Endothelial cell of umbilical vein (primary cell): ENCODE data around the gene ARHGAP18. TPM values are rescaled to one million over a fixed set of nuclear protein-coding genes. Genes with fewer than 3 reads are reported as not detected.

Experiments used
- BruUV-seq: library from RNA; stranded (reverse); fragments of 400-500 nt; replicated peaks from 2 replicates; lab custom pipeline; 2021; lab: Mats Ljungman, UMichigan
- CTCF ChIA-PET: fragments of 300-600, 350-600 bp; sonication (Branson Sonifier 250); formaldehyde crosslinking; loops from one replicate; lab custom pipeline; 2021; ENCODE audit warnings: antibody characterized with exemption, inconsistent platforms; lab: Charles Lee
- POLR2A ChIA-PET: fragments of 300-600, 350-600 bp; sonication (Branson Sonifier 250); formaldehyde crosslinking; loops from one replicate; lab custom pipeline; 2021; ENCODE audit warnings: antibody characterized with exemption, inconsistent platforms; lab: Charles Lee
- DNase-seq: peaks from one replicate; pipeline ENCODE4 v3.0.0-alpha.2; 2011; ENCODE audit warnings: low read depth, low spot score
- FAIRE-seq: peaks from 2 replicates; lab custom pipeline; 2011; peaks lifted over from hg19 to GRCh38; lab: Jason Lieb, UNC
- H2AFZ ChIP-seq: 2 replicates; pipeline ENCODE4 v1.6.0; 2012; ENCODE audit warnings: low read depth, low read length, control low read depth, inconsistent platforms
- H3K27ac ChIP-seq: 2 replicates; pipeline ENCODE4 v1.5.1; 2011; ENCODE audit warnings: low read depth, mild to moderate bottlenecking, control low read depth, low read length, moderate library complexity; ENCODE audit not compliant: insufficient read depth
- H3K27me3 ChIP-seq, 2 experiments: 2 replicates each; pipeline versions ENCODE4 v1.6.0 to v1.6.1; 2011; ENCODE audit warnings: low read length in 2 of 2, mixed read lengths in 1 of 2; ENCODE audit not compliant: control insufficient read depth in 2 of 2, insufficient read depth in 2 of 2
- H3K36me3 ChIP-seq, 2 experiments: 2 replicates in 1 of 2; 3 replicates in 1 of 2; pipeline ENCODE4 v1.5.1; 2011; ENCODE audit warnings: low read length in 2 of 2, mild to moderate bottlenecking in 1 of 2, moderate library complexity in 1 of 2; ENCODE audit not compliant: control insufficient read depth in 2 of 2, insufficient read depth in 2 of 2; ENCODE audit errors: extremely low read depth in 1 of 2
- H3K4me1 ChIP-seq: 3 replicates; pipeline ENCODE4 v1.5.1; 2011; ENCODE audit warnings: mild to moderate bottlenecking, low read length; ENCODE audit not compliant: control insufficient read depth, insufficient read depth; ENCODE audit errors: extremely low read depth
- H3K4me2 ChIP-seq: 2 replicates; pipeline ENCODE4 v1.6.1; 2011; ENCODE audit warnings: low read length, control low read depth, mixed read lengths; ENCODE audit not compliant: insufficient read depth
- H3K4me3 ChIP-seq, 3 experiments: fragments of 200-600 bp in 1 of 3; sonication (generic), shearing (Covaris generic) in 1 of 3; replicated peaks in 1 of 3; 2 replicates each; pipeline ENCODE4 v1.5.1; 2011 to 2016; ENCODE audit warnings: control low read depth in 3 of 3, low read length in 3 of 3, mild to moderate bottlenecking in 2 of 3, inconsistent platforms in 1 of 3, low read depth in 1 of 3, moderate library complexity in 1 of 3; ENCODE audit not compliant: insufficient read depth in 1 of 3
- H3K79me2 ChIP-seq: 2 replicates; pipeline ENCODE4 v1.6.0; 2012; ENCODE audit warnings: low read length, inconsistent platforms; ENCODE audit not compliant: control insufficient read depth, insufficient read depth
- H3K9ac ChIP-seq: replicated peaks from 2 replicates; pipeline ENCODE3; 2011; ENCODE audit warnings: low read length, control low read depth; ENCODE audit not compliant: insufficient read depth; ENCODE audit errors: extremely low read depth
- H3K9me1 ChIP-seq: replicated peaks from 3 replicates; pipeline ENCODE4 v1.6.0; 2011; ENCODE audit warnings: mild to moderate bottlenecking, low read length; ENCODE audit not compliant: control insufficient read depth, insufficient read depth; ENCODE audit errors: extremely low read depth
- H3K9me3 ChIP-seq: replicated peaks from 2 replicates; pipeline ENCODE4 v1.5.1; 2012; ENCODE audit warnings: low read length, inconsistent platforms; ENCODE audit not compliant: control insufficient read depth, insufficient read depth
- H4K20me1 ChIP-seq: replicated peaks from 2 replicates; pipeline ENCODE3; 2011; ENCODE audit warnings: mild to moderate bottlenecking, low read length; ENCODE audit not compliant: control insufficient read depth, insufficient read depth; ENCODE audit errors: extremely low read depth
- EZH2 ChIP-seq: IDR thresholded peaks from 2 replicates; pipeline ENCODE4 v1.6.1; 2012; ENCODE audit warnings: borderline replicate concordance, low read depth, mild to moderate bottlenecking, moderate library complexity, low read length, inconsistent platforms; ENCODE audit not compliant: severe bottlenecking
- FOS ChIP-seq: IDR thresholded peaks from 2 replicates; pipeline ENCODE4 v1.6.1; 2011; ENCODE audit warnings: mild to moderate bottlenecking, low read length, moderate library complexity, borderline replicate concordance; ENCODE audit not compliant: insufficient read depth
- JUN ChIP-seq: IDR thresholded peaks from 2 replicates; pipeline ENCODE4 v1.6.1; 2011; ENCODE audit warnings: borderline replicate concordance, low read depth; ENCODE audit not compliant: insufficient read length, insufficient read depth
- MAX ChIP-seq: IDR thresholded peaks from 2 replicates; pipeline ENCODE4 v1.6.1; 2011; ENCODE audit not compliant: insufficient read depth, insufficient read length
- MYC ChIP-seq: IDR thresholded peaks from one replicate; pipeline ENCODE4 v1.6.1; 2011; ENCODE audit warnings: mild to moderate bottlenecking, low read depth, low read length
- POLR2A ChIP-seq: IDR thresholded peaks from 2 replicates; pipeline ENCODE4 v1.6.1; 2012; ENCODE audit warnings: low read depth, mild to moderate bottlenecking, control low read depth, low read length
- POLR2AphosphoS5 ChIP-seq: IDR thresholded peaks from 2 replicates; pipeline ENCODE4 v1.6.1; 2012; ENCODE audit warnings: low read depth, mild to moderate bottlenecking, control low read depth, low read length, moderate library complexity; ENCODE audit not compliant: insufficient read depth
- dilution Hi-C: fragments of 300-500 bp; cut with MboI; formaldehyde crosslinking; loops from one replicate; pipeline ENCODE4 v1.15.0; 2019; ENCODE audit warnings: low sequenced_read_pairs; ENCODE audit not compliant: extremely low pct_ligation_motif_present
- intact Hi-C: fragments of 100-400 bp; cut with micrococcal nuclease; formaldehyde crosslinking; loops from one replicate; pipeline ENCODE4 v1.10.0; 2022
- polyA plus RNA-seq, 4 experiments: library from polyadenylated mRNA; depleted of rRNA in 3 of 4; stranded (reverse) in 3 of 4; unstranded in 1 of 4; fragments of >200 nt; gene quantifications; 2 replicates each; pipeline versions ENCODE4 v1.2.1 to v1.2.3, GENCODE V29; 2011 to 2012; ENCODE audit warnings: missing spikeins in 1 of 4
- total RNA-seq: library from RNA; stranded (reverse); gene quantifications from 2 replicates; pipeline ENCODE4 v1.2.3, GENCODE V29; 2021

The ARHGAP18 gene
- total and polyA plus RNA-seq, 2 donors (not counting 3 experiments of a cell fraction or from before 2014, with no cell fraction given), result 13.1 to 86.1 TPM

GRCh38 chr6:129605967-129606366, 104.0 kb downstream of the ARHGAP18 start:
- H3K9me1 ChIP-seq, result no peaks in the 10 kb centered on the region
- peaks cover 12 to 34% of the 10 kb centered on the region in 2 experiments for H3K36me3 ChIP-seq
- BruUV-seq, result no TSS peak
- H3K27me3 ChIP-seq, result no peaks in the 10 kb centered on the region
- H3K4me3 ChIP-seq, result no peak overlapping the region
- no peak for DNase-seq
- H3K4me1 ChIP-seq, result no peaks in the 10 kb centered on the region
- H3K9me3 ChIP-seq, result no peaks in the 10 kb centered on the region
- POLR2A ChIA-PET, result no interaction called here
- intact Hi-C loops, result no loop called here
- no peak overlapping the region for H2AFZ ChIP-seq
- H4K20me1 ChIP-seq, result no peaks in the 10 kb centered on the region
- no peak overlapping the region for H3K27ac ChIP-seq
- H3K79me2 ChIP-seq, result no peaks in the 10 kb centered on the region
- TF ChIP-seq FOS (no peak), POLR2AphosphoS5 (no peak), POLR2A (no peak), MYC (no peak), MAX (no peak), JUN (no peak)
- FAIRE-seq, result no peak
- dilution Hi-C loops, result no loop called here
- CTCF ChIA-PET, result interaction anchor here (2.2 to 2.5 kb wide), 2 partner anchors 8 to 415 kb away, joined by 6 to 13 read pairs; no protein-coding TSS in a partner anchor
- H3K9ac ChIP-seq, result no peak overlapping the region
- H3K4me2 ChIP-seq, result no peak overlapping the region

GRCh38 chr6:129605095-129605494, 104.9 kb downstream of the ARHGAP18 start:
- no peaks in the 10 kb centered on the region for H3K27me3 ChIP-seq
- peaks cover 10 to 35% of the 10 kb centered on the region in 2 experiments for H3K36me3 ChIP-seq
- CTCF ChIA-PET, result no interaction called here
- H3K27ac ChIP-seq, result no peak overlapping the region
- H3K9me3 ChIP-seq, result no peaks in the 10 kb centered on the region
- BruUV-seq, result no TSS peak
- no peak for TF ChIP-seq MYC
- TF ChIP-seq EZH2, result no peak
- TF ChIP-seq JUN, result no peak
- no peak overlapping the region for H3K9ac ChIP-seq
- no peak for DNase-seq
- dilution Hi-C loops, result no loop called here
- H3K4me3 ChIP-seq, result no peak overlapping the region
- H3K9me1 ChIP-seq, result no peaks in the 10 kb centered on the region
- POLR2A ChIA-PET, result no interaction called here
- no peak overlapping the region for H3K4me2 ChIP-seq
- H3K79me2 ChIP-seq, result no peaks in the 10 kb centered on the region
- no peak overlapping the region for H2AFZ ChIP-seq
- H4K20me1 ChIP-seq, result no peaks in the 10 kb centered on the region
- FAIRE-seq, result no peak
- intact Hi-C loops, result no loop called here
- H3K4me1 ChIP-seq, result no peaks in the 10 kb centered on the region
